HEK293 (cell line): ENCODE data around the gene FOXM1.
A peak's percentile ranks its signal among the peaks of the same experiment; 100 is the strongest.

ENCODE experiments used
- EGR2 ChIP-seq: fragments of 450-650 bp; formaldehyde crosslinking; IDR thresholded peaks from 2 replicates; pipeline ENCODE4 v1.5.1; 2016; ENCODE audit warnings: low read depth, missing biosample characterization, missing genetic modification characterization
- IKZF3 ChIP-seq: fragments of 450-650 bp; IDR thresholded peaks from 2 replicates; pipeline ENCODE4 v1.5.0; 2018; ENCODE audit warnings: missing biosample characterization, mild to moderate bottlenecking, missing genetic modification characterization, moderate library complexity
- MYNN ChIP-seq: fragments of 450-650 bp; formaldehyde crosslinking; IDR thresholded peaks from 2 replicates; pipeline ENCODE4 v1.5.1; 2016; ENCODE audit warnings: missing biosample characterization, missing genetic modification characterization, borderline replicate concordance
- MZF1 ChIP-seq: fragments of 450-650 bp; formaldehyde crosslinking; IDR thresholded peaks from 2 replicates; pipeline ENCODE4 v1.5.1; 2017; ENCODE audit warnings: missing biosample characterization, missing genetic modification characterization, borderline replicate concordance
- ZNF19 ChIP-seq: fragments of 450-650 bp; formaldehyde crosslinking; IDR thresholded peaks from 2 replicates; pipeline ENCODE4; 2016; ENCODE audit warnings: missing biosample characterization, missing genetic modification characterization, low read depth
- ZNF211 ChIP-seq: fragments of 450-650 bp; formaldehyde crosslinking; IDR thresholded peaks from 2 replicates; pipeline ENCODE4 v1.5.1; 2016; ENCODE audit warnings: low read depth, missing biosample characterization, missing genetic modification characterization
- ZNF302 ChIP-seq: fragments of 450-650 bp; formaldehyde crosslinking; IDR thresholded peaks from 2 replicates; pipeline ENCODE4 v1.5.1; 2016; ENCODE audit warnings: missing biosample characterization, missing genetic modification characterization, low read depth
- ZNF311 ChIP-seq: fragments of 450-650 bp; formaldehyde crosslinking; IDR thresholded peaks from 2 replicates; pipeline ENCODE4 v1.5.1; 2017; ENCODE audit warnings: missing biosample characterization, missing genetic modification characterization, borderline replicate concordance
- ZNF350 ChIP-seq: fragments of 450-650 bp; formaldehyde crosslinking; IDR thresholded peaks from 2 replicates; pipeline ENCODE4 v1.5.0; 2017; ENCODE audit warnings: missing biosample characterization, mild to moderate bottlenecking, missing genetic modification characterization
- ZNF37A ChIP-seq: fragments of 450-650 bp; IDR thresholded peaks from 2 replicates; pipeline ENCODE4 v1.5.1; 2018; ENCODE audit warnings: missing biosample characterization, missing genetic modification characterization
- ZNF558 ChIP-seq: fragments of 450-650 bp; formaldehyde crosslinking; IDR thresholded peaks from 2 replicates; pipeline ENCODE4 v1.5.1; 2016; ENCODE audit warnings: missing biosample characterization, missing genetic modification characterization
- ZNF560 ChIP-seq: fragments of 450-650 bp; formaldehyde crosslinking; IDR thresholded peaks from 2 replicates; pipeline ENCODE4 v1.5.1; 2017; ENCODE audit warnings: missing biosample characterization, missing genetic modification characterization, borderline replicate concordance
- ZNF658 ChIP-seq: fragments of 450-650 bp; formaldehyde crosslinking; IDR thresholded peaks from 2 replicates; pipeline ENCODE4; 2016; ENCODE audit warnings: missing biosample characterization, missing genetic modification characterization
- ZNF660 ChIP-seq: fragments of 450-650 bp; IDR thresholded peaks from 2 replicates; pipeline ENCODE4 v1.5.1; 2018; ENCODE audit warnings: missing biosample characterization, mild to moderate bottlenecking, missing genetic modification characterization
- ZNF677 ChIP-seq: fragments of 450-650 bp; IDR thresholded peaks from 2 replicates; pipeline ENCODE4 v1.5.0; 2018; ENCODE audit warnings: missing biosample characterization, mild to moderate bottlenecking, missing genetic modification characterization, moderate library complexity
- ZNF776 ChIP-seq: fragments of 450-650 bp; formaldehyde crosslinking; IDR thresholded peaks from 2 replicates; pipeline ENCODE4 v1.5.0; 2017; ENCODE audit warnings: missing biosample characterization, missing genetic modification characterization, borderline replicate concordance
- ZNF843 ChIP-seq: fragments of 450-650 bp; formaldehyde crosslinking; IDR thresholded peaks from 2 replicates; pipeline ENCODE4 v1.5.1; 2016; ENCODE audit warnings: missing biosample characterization, missing genetic modification characterization
- TF ChIP-seq, protein P1 (sequence below): fragments of 450-650 bp; formaldehyde crosslinking; IDR thresholded peaks from 2 replicates; pipeline ENCODE4 v1.5.1; 2016; ENCODE audit warnings: missing biosample characterization, missing genetic modification characterization
- TF ChIP-seq, protein P2 (sequence below): fragments of 450-650 bp; formaldehyde crosslinking; IDR thresholded peaks from 2 replicates; pipeline ENCODE4 v1.5.1; 2016; ENCODE audit warnings: missing biosample characterization, missing genetic modification characterization
- TF ChIP-seq, protein P3 (sequence below): fragments of 450-650 bp; formaldehyde crosslinking; IDR thresholded peaks from 2 replicates; pipeline ENCODE4 v1.5.1; 2016; ENCODE audit warnings: missing biosample characterization, missing genetic modification characterization
- TF ChIP-seq, protein P4 (sequence below): fragments of 450-650 bp; formaldehyde crosslinking; IDR thresholded peaks from 2 replicates; pipeline ENCODE4 v1.5.1; 2016; ENCODE audit warnings: missing biosample characterization, missing genetic modification characterization
- TF ChIP-seq, protein P5 (sequence below): fragments of 450-650 bp; formaldehyde crosslinking; IDR thresholded peaks from 2 replicates; pipeline ENCODE4 v1.5.1; 2017; ENCODE audit warnings: missing biosample characterization, missing genetic modification characterization

FOXM1 gene

DNA sequence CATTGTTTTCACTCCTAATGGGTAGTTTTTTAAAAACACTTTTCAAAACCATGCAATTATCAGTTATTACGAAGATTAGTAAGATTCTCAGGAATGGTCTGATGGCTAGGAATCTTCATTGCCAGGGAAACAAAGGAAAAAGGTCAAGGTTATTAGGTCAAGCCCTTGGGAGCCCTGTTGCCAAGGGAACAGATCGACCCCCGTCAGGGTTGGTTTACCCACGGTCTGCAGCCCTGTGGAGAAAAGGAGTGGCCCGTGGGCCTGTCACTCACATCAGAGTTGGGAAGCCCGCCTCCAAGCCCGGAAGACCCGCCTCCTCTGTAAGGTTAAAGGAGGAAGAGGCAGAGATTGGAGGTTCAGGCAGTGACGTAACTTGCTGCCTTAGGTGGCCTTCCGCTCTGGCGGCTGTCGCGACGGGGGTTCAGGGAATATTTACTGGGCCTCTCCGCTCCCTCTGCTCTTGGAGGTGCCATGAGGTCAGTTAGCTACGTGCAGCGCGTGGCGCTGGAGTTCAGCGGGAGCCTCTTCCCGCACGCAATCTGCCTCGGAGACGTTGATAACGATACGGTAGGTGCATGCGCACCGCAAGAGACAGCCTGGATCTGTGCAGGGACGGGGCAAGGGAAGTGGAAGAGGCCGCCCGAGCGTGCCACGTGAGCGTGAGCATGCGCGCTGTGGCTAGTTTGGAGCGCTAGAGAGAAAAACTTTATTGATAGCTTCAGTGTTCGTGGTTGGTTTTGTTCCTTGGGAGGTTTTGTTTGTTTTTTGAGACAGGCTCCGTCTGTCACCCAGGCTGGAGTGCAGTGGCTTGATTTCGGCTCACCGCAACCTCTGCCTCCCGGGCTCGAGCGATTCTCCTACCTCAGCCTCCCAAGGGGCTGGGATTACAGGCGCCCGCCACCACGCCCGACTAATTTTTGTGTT is 64.4 kb downstream of the FOXM1 start, which contains the start of gene ITFG2 (continued):
- TF ChIP-seq, protein P1, sequence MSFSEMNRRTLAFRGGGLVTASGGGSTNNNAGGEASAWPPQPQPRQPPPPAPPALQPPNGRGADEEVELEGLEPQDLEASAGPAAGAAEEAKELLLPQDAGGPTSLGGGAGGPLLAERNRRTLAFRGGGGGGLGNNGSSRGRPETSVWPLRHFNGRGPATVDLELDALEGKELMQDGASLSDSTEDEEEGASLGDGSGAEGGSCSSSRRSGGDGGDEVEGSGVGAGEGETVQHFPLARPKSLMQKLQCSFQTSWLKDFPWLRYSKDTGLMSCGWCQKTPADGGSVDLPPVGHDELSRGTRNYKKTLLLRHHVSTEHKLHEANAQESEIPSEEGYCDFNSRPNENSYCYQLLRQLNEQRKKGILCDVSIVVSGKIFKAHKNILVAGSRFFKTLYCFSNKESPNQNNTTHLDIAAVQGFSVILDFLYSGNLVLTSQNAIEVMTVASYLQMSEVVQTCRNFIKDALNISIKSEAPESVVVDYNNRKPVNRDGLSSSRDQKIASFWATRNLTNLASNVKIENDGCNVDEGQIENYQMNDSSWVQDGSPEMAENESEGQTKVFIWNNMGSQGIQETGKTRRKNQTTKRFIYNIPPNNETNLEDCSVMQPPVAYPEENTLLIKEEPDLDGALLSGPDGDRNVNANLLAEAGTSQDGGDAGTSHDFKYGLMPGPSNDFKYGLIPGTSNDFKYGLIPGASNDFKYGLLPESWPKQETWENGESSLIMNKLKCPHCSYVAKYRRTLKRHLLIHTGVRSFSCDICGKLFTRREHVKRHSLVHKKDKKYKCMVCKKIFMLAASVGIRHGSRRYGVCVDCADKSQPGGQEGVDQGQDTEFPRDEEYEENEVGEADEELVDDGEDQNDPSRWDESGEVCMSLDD (tag by site-specific recombination) = peak; percentile 99
- TF ChIP-seq ZNF843 (peak; percentile 91), ZNF311 (no peak), ZNF776 (no peak), IKZF3 (tag by site-specific recombination) (peak; percentile 89), ZNF558 (tag by site-specific recombination) (peak; percentile 85; the same call in 1 of the 2 replicates), ZNF19 (tag by site-specific recombination) (no peak), ZNF560 (no peak), ZNF211 (no peak), ZNF350 (tag by site-specific recombination) (no peak), MYNN (tag by site-specific recombination) (peak; percentile 68; the same call in 1 of the 2 replicates), ZNF677 (tag by site-specific recombination) (no peak), ZNF660 (tag by site-specific recombination) (peak; percentile 84), ZNF658 (tag by site-specific recombination) (no peak), MZF1 (tag by site-specific recombination) (no peak), ZNF37A (no peak), ZNF302 (tag by site-specific recombination) (no peak), EGR2 (tag by site-specific recombination) (no peak)
- TF ChIP-seq, protein P2, sequence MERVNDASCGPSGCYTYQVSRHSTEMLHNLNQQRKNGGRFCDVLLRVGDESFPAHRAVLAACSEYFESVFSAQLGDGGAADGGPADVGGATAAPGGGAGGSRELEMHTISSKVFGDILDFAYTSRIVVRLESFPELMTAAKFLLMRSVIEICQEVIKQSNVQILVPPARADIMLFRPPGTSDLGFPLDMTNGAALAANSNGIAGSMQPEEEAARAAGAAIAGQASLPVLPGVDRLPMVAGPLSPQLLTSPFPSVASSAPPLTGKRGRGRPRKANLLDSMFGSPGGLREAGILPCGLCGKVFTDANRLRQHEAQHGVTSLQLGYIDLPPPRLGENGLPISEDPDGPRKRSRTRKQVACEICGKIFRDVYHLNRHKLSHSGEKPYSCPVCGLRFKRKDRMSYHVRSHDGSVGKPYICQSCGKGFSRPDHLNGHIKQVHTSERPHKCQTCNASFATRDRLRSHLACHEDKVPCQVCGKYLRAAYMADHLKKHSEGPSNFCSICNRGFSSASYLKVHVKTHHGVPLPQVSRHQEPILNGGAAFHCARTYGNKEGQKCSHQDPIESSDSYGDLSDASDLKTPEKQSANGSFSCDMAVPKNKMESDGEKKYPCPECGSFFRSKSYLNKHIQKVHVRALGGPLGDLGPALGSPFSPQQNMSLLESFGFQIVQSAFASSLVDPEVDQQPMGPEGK (tag by site-specific recombination) = peak; percentile 82
- TF ChIP-seq, protein P3, sequence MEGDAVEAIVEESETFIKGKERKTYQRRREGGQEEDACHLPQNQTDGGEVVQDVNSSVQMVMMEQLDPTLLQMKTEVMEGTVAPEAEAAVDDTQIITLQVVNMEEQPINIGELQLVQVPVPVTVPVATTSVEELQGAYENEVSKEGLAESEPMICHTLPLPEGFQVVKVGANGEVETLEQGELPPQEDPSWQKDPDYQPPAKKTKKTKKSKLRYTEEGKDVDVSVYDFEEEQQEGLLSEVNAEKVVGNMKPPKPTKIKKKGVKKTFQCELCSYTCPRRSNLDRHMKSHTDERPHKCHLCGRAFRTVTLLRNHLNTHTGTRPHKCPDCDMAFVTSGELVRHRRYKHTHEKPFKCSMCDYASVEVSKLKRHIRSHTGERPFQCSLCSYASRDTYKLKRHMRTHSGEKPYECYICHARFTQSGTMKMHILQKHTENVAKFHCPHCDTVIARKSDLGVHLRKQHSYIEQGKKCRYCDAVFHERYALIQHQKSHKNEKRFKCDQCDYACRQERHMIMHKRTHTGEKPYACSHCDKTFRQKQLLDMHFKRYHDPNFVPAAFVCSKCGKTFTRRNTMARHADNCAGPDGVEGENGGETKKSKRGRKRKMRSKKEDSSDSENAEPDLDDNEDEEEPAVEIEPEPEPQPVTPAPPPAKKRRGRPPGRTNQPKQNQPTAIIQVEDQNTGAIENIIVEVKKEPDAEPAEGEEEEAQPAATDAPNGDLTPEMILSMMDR (tag by site-specific recombination) = peak; percentile 35; the same call in 1 of the 2 replicates
- TF ChIP-seq, protein P4, sequence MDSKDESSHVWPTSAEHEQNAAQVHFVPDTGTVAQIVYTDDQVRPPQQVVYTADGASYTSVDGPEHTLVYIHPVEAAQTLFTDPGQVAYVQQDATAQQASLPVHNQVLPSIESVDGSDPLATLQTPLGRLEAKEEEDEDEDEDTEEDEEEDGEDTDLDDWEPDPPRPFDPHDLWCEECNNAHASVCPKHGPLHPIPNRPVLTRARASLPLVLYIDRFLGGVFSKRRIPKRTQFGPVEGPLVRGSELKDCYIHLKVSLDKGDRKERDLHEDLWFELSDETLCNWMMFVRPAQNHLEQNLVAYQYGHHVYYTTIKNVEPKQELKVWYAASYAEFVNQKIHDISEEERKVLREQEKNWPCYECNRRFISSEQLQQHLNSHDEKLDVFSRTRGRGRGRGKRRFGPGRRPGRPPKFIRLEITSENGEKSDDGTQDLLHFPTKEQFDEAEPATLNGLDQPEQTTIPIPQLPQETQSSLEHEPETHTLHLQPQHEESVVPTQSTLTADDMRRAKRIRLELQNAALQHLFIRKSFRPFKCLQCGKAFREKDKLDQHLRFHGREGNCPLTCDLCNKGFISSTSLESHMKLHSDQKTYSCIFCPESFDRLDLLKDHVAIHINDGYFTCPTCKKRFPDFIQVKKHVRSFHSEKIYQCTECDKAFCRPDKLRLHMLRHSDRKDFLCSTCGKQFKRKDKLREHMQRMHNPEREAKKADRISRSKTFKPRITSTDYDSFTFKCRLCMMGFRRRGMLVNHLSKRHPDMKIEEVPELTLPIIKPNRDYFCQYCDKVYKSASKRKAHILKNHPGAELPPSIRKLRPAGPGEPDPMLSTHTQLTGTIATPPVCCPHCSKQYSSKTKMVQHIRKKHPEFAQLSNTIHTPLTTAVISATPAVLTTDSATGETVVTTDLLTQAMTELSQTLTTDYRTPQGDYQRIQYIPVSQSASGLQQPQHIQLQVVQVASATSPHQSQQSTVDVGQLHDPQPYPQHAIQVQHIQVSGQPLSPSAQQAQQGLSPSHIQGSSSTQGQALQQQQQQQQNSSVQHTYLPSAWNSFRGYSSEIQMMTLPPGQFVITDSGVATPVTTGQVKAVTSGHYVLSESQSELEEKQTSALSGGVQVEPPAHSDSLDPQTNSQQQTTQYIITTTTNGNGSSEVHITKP = peak; percentile 95
- TF ChIP-seq, protein P5, sequence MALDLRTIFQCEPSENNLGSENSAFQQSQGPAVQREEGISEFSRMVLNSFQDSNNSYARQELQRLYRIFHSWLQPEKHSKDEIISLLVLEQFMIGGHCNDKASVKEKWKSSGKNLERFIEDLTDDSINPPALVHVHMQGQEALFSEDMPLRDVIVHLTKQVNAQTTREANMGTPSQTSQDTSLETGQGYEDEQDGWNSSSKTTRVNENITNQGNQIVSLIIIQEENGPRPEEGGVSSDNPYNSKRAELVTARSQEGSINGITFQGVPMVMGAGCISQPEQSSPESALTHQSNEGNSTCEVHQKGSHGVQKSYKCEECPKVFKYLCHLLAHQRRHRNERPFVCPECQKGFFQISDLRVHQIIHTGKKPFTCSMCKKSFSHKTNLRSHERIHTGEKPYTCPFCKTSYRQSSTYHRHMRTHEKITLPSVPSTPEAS (tag by site-specific recombination) = peak; percentile 44; the same call in 1 of the 2 replicates
